Nephron progenitor cell (in vitro differentiated cells): ENCODE results near the gene PPM1G.

Experiments used
- DNase-seq: peaks from one replicate; pipeline ENCODE4 v3.0.0; 2021
- H3K27ac Mint-ChIP-seq: 2 replicates; pipeline ENCODE4 v1.8.0; 2021; ENCODE audit warnings: mild to moderate bottlenecking, moderate library complexity, mixed read lengths
- H3K27me3 Mint-ChIP-seq: 2 replicates; pipeline ENCODE4 v1.8.0; 2021; ENCODE audit warnings: mild to moderate bottlenecking, low read depth, mixed read lengths; ENCODE audit not compliant: poor library complexity
- H3K36me3 Mint-ChIP-seq: 2 replicates; pipeline ENCODE4 v1.8.0; 2021; ENCODE audit warnings: low read depth, mixed read lengths
- H3K4me1 Mint-ChIP-seq: 2 replicates; pipeline ENCODE4 v1.8.0; 2021; ENCODE audit warnings: mixed read lengths
- H3K4me3 Mint-ChIP-seq: 2 replicates; pipeline ENCODE4 v1.8.0; 2021; ENCODE audit warnings: mild to moderate bottlenecking, moderate library complexity, mixed read lengths
- H3K9me3 Mint-ChIP-seq: 2 replicates; pipeline ENCODE4 v1.8.0; 2021; ENCODE audit warnings: mild to moderate bottlenecking, moderate library complexity, mixed read lengths
- TF ChIP-seq, protein P1 (sequence below): fragments of 200-600 bp; sonication (generic); IDR thresholded peaks from 2 replicates; pipeline ENCODE4 v1.5.0; 2021; ENCODE audit warnings: antibody characterized with exemption

Gene PPM1G

DNA sequence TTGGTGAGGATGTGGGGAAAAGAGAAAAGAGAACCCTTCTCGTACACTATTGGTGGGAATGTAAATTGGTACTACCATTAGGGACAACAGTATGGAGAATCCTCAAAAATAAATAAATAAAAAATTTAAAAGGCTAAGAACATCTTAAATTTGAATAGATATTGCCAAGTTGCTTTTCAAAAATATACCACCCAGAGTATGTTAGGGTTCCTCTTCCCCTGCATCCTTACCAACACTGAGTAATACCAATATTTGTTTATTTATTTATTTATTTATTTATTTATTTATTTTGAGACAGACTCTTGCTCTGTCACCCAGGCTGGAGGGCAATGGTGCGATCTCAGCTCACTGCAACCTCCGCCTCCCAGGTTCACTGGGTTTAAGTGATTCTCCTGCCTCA lies 13.6 kb upstream of the PPM1G start:
- Mint-ChIP-seq H3K4me1 (peaks cover 11% of the 10 kb centered on the region), H3K27ac (no peak overlapping the region), H3K4me3 (no peak overlapping the region), H3K9me3 (no peaks in the 10 kb centered on the region), H3K36me3 (no peaks in the 10 kb centered on the region), H3K27me3 (peaks cover 33% of the 10 kb centered on the region)
- no peak for DNase-seq
- TF ChIP-seq, protein P1, sequence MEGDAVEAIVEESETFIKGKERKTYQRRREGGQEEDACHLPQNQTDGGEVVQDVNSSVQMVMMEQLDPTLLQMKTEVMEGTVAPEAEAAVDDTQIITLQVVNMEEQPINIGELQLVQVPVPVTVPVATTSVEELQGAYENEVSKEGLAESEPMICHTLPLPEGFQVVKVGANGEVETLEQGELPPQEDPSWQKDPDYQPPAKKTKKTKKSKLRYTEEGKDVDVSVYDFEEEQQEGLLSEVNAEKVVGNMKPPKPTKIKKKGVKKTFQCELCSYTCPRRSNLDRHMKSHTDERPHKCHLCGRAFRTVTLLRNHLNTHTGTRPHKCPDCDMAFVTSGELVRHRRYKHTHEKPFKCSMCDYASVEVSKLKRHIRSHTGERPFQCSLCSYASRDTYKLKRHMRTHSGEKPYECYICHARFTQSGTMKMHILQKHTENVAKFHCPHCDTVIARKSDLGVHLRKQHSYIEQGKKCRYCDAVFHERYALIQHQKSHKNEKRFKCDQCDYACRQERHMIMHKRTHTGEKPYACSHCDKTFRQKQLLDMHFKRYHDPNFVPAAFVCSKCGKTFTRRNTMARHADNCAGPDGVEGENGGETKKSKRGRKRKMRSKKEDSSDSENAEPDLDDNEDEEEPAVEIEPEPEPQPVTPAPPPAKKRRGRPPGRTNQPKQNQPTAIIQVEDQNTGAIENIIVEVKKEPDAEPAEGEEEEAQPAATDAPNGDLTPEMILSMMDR = no peak

DNA sequence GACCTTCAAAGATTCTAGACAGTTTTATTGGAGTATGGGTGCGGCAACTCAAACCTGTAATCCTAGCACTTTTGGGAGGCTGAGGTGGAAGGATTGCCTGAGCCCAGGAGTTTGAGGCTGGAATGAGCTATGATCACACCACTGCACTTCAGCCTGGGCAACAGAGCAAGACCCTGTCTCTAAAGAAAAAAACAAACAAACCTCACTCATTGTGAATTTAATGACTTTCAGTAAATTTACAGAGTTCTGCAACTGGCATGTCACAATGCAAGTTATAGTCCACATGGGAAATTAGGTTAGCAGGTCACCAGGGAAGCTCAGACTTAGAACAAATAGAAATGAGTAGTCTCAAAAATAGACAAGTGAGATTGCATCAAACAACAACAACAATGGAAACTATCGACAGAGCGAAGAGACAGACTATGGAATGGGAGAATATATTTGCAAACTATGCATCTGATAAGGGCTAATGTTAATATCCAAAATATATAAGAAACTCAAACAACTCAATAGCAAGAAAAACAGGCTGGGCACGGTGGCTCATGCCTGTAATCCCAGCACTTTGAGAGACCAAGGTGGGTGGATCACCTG lies 12.4 kb upstream of the PPM1G start:
- H3K4me1 Mint-ChIP-seq = peaks cover 11% of the 10 kb centered on the region
- no peak overlapping the region for H3K4me3 Mint-ChIP-seq
- DNase-seq = no peak
- TF ChIP-seq, protein P1 = no peak
- H3K36me3 Mint-ChIP-seq = no peaks in the 10 kb centered on the region
- H3K27ac Mint-ChIP-seq = no peak overlapping the region
- peaks cover 33% of the 10 kb centered on the region for H3K27me3 Mint-ChIP-seq
- H3K9me3 Mint-ChIP-seq = no peaks in the 10 kb centered on the region

DNA sequence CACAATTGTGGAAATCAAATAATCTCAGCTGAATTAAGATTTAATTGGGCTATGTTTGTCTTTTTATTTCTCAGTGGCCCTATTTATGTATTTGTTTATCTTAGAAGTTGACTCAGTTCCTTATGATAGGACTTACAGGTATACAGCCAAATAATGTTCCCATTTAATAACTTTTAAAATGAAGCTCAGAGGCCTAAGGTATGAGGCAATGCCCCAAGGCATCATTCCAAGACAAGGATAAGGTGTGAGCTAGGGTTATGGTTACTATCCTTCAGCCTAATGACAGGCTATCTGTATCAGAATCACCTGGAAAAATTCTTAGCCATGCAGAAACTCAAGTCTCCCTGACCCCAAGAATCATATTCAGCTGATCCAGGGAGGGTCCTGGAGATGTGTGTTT lies 11.6 kb upstream of the PPM1G start:
- Mint-ChIP-seq H3K4me1 (peaks cover 12% of the 10 kb centered on the region), H3K27me3 (peaks cover 33% of the 10 kb centered on the region), H3K4me3 (no peak overlapping the region), H3K27ac (no peak overlapping the region), H3K9me3 (no peaks in the 10 kb centered on the region), H3K36me3 (no peaks in the 10 kb centered on the region)
- no peak for DNase-seq
- TF ChIP-seq, protein P1 = no peak

DNA sequence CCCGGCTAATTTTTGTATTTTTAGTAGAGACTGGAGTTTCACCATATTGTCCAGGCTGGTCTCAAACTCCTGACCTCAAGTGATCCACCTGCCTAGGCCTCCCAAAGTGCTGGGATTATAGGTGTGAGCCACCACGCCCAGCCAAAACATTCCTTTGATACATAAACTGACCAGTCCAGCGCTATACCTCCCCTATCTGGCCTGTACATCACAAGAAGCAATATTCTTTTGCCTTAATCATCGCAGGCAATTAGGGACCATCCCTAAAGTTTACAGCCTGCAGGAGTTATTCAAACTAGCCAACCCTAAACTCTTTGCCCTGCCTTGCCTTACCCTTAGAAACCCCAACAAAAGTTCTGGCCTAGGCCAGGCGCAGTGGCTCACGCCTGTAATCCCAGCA lies 6.8 kb upstream of the PPM1G start:
- no peak overlapping the region for H3K4me3 Mint-ChIP-seq
- no peaks in the 10 kb centered on the region for H3K36me3 Mint-ChIP-seq
- peaks cover 26% of the 10 kb centered on the region for H3K27me3 Mint-ChIP-seq
- peaks cover 16% of the 10 kb centered on the region for H3K4me1 Mint-ChIP-seq
- no peak overlapping the region for H3K27ac Mint-ChIP-seq
- TF ChIP-seq, protein P1 = no peak
- no peak for DNase-seq
- peaks cover 4% of the 10 kb centered on the region for H3K9me3 Mint-ChIP-seq

DNA sequence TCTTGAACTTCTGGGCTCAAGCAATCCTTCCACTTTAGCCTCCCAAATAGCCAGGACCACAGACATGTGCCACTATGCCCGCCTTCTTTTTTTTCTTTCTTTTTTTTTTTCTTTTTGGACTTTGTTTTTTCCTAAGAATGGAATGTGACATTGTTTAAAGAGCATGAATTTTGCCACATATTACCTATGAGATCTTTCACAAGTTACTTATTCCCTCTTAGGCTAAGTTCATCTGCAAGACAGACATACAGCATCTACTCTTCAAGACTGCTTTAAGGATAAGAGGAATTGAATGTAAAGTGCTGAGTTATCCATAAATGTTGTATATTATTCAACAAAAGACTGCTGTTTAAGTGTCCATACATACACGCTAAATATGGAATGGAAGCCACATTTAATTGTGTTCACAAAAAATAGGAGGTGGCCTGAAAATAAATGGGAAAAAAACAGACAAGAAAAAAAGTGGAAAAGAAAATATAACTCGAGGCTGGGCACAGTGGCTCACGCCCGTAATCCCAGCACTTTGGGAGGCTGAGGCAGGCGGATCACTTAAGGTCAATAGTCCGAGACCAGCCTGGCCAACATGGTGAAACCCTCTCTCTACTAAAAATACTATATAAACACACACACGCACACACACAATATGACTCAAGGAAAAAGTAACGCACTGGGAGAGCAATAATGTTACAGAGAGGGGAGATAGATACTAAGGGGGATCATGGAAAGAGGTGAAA lies 3.2 kb upstream of the PPM1G start:
- Mint-ChIP-seq H3K36me3 (peaks cover 7% of the 10 kb centered on the region), H3K4me1 (peaks cover 33% of the 10 kb centered on the region), H3K27me3 (peaks cover 24% of the 10 kb centered on the region), H3K4me3 (no peak overlapping the region), H3K27ac (no peak overlapping the region), H3K9me3 (peaks cover 9% of the 10 kb centered on the region)
- TF ChIP-seq, protein P1 = no peak
- DNase-seq = no peak
